ENCODE results near the gene HNRNPA0.

- TF ChIP-seq FOXP2 (optimal IDR thresholded peaks at IDR 0.05; ENCODE audit: control extremely low read depth, extremely low read length, insufficient read depth), result no peak
- TF ChIP-seq POLR2AphosphoS5 (IDR thresholded peaks at IDR 0.05; ENCODE audit: borderline replicate concordance, low read depth, low read length), result no peak
- TF ChIP-seq EZH2 (IDR thresholded peaks at IDR 0.05), result no peak
These were observed 23.0 kb downstream of the HNRNPA0 start for GRCh38 chr5:137731176-137731575.

Measured in SK-N-MC (cell line).